HG03108 (cell line): ENCODE data around the gene ACAD11.
"Not testable (repeated sequence)": the region's sequence is repeated elsewhere in the genome, so short reads cannot be mapped to it uniquely, and the experiment has no call there.

Experiments
- ATAC-seq: cut with Tn5 transposase; IDR thresholded peaks from one replicate; pipeline ENCODE4 v1.9.1; 2021; ENCODE audit warnings: moderate library complexity; ENCODE audit not compliant: unreplicated experiment

The ACAD11 gene

DNA sequence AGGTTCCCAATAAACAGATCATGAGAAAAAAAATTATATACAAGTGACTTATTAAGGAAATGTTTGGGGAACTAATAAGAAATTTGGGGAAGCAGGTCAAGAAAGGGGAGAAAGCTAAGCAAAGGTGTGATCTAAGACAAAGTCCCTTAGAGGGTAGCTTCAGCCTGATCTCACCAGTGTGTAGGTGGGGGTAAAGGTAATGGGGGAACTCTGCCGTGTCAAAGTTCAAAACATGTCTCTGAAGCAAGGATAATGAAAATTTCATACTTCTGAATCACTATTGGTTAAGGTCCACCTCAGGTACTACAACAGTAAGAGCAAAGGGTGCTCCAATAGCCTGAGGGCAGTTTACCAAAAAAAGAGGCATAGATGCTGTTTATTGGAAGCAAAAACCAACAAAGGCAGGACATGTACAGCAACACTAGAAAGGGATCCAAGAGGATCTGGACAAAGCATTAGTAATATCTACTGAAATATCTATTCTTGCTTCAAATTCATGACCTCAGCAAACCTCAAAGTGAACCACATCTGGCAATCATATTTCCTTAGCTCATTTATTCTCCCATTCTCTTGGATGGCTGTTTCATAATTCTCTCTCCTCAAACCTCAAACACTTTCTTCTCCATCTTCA, 6.9 kb downstream of the ACAD11 start:
- ATAC-seq, result no peak

DNA sequence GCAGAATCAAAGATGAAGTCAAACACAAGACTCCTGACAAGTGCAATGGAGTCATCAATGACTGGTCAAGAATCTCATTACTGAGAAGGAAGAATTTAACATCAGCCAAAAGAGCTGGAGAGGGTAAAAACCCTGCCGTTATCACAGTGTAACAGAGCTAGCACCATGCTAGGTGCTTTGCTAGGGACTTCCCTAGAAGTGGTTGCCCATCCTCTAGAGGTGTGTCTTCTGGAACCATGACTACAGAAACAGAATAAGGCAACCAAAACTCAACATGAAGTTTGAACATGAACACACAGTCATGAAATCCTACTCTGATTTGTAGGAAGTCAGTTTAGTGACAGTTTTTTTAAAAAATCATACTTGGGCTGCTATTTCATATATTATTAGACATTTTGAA, 9.5 kb downstream of the ACAD11 start:
- ATAC-seq, result no peak

DNA sequence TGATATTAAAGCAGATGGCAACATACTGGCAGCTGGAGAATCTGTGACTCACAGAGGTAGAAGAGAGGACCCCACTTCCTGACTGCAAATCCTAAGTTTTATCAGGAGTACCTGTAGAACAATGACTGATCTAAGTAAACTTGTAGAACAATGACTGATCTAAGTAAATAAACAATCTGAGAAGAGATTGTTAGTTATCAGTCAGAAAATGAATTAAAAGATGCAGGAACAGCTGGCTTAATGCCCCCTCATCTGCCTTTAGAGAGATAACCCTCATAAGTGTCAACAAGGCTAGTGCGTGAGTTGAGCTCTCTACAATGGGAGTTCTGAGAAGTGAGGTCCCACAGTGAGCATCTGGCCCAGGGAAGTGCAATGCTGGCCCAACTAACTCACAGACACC, 14.6 kb downstream of the ACAD11 start:
- ATAC-seq, result no peak

DNA sequence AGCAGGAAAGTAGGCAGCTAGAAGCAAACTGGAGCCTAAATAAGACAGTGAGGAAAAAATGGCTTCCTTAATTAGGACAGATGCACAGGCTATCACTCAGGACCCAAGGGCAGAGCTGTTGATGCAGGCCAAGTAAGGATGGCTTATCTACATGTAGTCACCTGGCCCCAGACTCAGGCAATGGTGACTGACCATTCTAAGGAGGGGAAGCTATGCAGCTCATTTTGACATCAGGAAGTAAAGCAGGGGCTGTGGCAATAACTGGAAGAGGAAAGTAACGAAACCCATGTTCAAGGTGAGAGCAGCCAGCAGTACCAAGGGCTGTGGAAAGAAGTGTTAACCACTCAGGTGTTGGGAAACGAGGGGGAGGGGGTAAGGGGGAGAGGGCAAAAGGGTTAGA, 16.2 kb downstream of the ACAD11 start:
- no peak for ATAC-seq

DNA sequence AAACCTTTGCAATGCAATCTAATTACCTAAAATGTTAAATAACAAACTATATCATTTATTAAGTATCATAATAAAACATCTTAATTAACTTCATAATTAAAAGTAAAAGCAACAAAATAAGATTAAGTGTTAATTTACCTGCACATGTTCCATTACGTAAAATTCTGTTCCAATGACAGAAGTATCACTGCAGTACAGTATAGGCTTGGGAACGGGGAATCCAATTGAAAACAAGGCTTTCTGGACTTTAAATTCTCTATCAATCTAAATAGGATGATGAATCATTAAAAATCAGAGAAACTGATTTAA, 17.1 kb downstream of the ACAD11 start:
- no peak for ATAC-seq

DNA sequence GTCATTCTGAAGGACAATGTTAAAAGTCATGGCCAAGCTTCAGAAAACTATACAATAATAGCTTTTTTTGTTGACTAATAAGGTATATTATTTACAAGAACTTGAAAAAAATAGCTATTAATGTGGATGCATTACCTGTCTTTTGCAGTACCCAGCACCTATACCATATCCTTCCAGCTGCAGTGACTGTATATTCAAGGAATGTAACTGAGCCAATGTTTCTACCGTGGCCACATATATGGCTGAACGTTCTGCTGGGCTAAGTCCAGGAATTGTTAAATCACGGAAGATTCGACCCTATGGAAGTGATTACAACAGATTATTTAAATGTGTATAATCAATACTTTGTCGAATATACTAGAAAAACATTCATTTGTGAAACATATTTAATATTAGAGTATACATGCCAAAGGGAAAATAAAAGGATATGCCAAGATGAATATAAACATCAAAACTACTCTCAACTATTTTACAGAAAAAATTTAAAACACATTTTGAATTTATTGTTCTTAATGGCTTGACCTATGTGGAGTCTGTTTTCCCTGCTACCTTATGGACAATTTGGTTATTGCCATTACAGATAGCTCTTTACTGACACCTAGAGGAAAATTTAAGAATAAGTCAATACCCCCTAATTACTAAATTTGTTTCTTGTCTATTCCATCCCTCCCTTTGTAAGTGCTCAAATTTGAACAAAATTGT, 17.6 kb downstream of the ACAD11 start:
- ATAC-seq, result no peak

DNA sequence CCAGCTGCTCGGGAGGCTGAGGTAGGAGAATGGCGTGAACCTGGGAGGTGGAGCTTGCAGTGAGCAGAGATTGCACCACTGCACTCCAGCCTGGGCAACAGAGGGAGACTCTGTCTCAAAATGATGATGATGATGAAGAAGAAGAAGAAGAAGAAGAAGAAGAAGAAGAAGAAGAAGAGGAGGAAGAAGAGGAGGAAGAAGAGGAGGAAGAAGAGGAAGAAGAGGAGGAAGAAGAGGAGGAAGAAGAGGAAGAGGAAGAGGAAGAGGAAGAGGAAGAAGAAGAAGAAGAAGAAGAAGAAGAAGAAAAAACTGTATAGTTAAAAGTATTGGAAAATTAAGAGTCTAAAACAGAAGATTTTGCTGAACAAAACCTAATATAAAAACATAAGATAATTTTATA, 18.2 kb downstream of the ACAD11 start:
- not testable (repeated sequence) for ATAC-seq

DNA sequence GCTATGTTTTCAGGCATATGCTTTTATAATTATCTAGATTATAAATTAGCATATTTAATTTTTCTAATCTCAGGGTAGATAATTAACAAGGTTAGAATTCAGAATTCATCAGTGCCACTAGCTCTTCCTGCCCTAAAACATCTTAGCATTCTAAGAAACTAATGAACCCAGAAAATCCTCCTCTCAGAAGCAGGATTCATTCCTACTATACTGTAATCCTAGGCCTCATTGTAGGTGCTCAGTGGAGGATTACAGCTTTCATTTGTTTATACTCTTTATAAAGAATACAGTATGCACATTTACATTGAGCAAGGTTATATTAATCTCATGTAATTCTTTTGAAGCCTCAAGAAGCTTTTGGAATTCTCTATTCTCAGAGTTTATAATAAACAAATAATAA, 20.9 kb downstream of the ACAD11 start:
- ATAC-seq, result no peak

DNA sequence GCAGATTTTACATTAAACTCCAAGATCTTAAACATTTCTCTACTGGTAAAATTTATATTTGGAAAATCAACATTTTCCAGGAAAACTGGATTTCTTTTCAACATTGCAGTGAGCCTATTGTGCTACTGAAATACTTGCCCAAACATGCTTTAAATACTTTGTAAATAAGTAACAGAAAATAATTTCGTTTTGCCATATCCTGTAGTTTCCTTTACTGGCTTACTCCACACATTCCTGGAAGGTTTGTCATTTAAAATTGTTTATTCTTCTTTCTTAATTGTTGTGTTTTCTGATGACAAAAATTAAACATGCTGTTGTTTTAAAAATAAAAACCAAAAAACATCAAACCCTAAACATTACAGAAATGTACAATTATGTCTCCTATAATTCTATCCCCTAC, 22.0 kb downstream of the ACAD11 start:
- no peak for ATAC-seq

DNA sequence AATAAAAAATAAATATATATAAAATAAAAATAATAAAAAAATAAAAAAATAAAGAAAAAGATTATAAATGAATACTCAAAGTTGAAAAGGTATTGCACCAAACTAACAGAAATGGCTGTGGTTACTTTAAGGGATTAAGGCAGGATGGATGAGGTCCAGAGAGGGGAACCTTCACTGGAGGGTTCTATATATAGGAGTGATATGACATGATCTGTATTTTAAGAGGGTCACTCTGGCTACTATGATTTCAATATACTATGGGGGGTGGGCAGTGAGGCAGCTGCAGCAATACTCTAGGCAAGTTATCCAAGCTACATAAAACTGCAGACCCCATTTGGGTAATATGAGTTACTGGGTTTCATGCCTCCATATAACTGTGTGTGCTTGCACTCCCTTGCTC, 24.6 kb downstream of the ACAD11 start:
- no peak for ATAC-seq

DNA sequence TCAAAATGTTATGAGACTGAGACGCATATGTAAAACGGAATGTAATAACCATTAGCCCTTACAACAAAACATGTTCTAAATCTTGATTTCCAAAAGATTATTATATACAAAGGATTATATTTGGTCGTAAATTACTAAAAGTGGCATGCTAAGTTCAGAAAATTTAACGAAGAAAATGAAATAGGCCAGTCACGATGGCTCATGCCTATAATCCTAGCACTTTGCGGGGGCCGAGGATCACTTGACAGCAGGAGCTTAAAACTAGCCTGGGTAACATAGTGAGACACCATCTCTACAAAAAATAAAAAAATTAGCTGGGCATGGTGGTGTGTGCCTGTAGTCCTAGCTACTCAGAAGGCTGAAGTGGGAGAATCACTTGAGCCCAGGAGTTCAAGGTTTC, 29.0 kb downstream of the ACAD11 start:
- ATAC-seq, result no peak

DNA sequence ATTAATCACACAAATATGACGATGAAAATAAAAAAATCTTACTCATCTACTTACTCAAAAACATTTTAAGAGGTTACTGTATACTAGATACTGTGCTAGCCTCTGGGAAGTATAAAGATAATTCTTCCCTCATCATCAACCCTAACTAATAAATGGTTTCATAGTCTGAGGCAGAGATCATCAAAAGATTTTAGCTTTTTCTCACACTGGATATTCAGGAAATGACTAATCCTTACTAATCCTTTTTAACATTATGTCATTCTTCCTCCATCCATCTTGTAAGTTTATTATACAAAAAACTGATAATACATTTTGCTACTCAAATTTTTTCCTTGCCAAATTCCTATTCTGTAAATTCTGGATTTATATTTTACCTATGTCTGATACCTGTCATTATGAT, 29.7 kb downstream of the ACAD11 start:
- ATAC-seq, result no peak

DNA sequence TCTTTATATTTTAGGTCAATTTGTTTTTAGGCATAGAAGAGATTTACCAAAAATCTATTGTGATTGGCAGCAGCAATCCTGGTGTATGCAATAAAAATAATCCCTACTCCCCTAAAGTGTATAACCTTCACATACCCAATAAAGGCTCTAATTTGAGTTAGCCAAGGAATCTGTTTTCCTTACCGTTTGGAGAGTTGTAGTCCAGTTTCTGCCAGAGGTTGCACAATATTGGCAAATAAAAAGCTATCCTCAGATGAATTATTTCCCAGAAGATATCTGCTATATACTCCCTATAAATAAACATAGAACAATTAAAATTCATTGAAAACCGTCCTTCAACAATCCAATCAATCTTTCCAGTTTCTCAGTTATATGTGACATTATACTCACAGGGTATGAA, 31.5 kb downstream of the ACAD11 start:
- no peak for ATAC-seq

DNA sequence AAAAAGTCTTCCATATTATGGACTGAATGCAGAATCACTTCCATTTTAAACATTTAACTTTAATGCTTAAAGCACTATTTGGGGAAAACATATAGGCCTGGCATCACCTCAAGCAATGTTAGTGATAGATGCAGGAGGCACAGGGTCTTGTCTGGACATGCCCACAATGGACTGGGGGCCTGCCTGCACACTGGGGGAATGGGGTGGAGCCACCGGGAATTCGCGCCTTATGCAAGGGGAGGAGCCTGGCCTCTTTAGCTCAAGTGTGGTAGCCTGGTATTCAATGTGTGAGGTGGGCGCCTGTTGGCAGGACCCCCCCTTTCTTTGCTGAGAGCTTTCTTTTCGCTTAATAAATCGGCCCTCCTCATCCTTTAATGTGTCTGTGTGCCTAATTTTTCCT, 32.7 kb downstream of the ACAD11 start:
- no peak for ATAC-seq

DNA sequence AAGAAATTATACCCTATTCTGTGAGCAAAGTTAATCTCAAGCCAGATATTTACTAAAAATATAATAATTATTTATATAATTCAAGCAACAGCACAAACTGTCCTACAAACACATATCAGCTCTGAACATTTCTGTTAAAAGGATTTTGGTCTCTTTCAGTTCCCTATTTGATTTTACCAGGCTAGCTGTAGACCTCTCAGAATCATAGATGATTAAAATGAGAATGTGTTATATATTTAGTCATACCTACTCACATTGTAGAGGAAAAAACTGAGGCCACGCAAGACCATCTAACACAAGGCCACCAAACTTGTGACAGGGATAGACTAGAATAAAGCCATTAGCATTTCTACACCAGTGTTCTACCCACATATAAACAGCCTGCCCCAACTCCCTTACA, 34.0 kb downstream of the ACAD11 start:
- ATAC-seq, result peak; percentile 66

DNA sequence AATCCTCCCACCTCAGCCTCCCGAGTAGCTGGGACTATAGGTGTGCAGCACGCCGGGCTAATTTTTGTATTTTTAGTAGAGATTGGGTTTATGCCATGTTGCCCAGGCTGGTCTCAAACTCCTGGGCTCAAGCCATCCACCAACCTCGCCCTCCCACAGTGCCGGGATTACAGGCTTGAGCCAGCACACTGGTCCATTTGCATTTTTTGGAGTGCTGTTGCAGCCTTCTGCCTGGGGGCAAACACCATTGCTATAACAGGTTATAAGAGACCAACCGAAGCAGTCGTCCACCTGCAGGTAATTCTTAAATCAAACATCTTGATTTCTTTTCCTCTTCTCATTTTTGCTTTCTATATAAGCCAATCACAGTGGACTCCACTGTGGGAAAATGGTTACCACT, 34.8 kb downstream of the ACAD11 start:
- ATAC-seq, result no peak

DNA sequence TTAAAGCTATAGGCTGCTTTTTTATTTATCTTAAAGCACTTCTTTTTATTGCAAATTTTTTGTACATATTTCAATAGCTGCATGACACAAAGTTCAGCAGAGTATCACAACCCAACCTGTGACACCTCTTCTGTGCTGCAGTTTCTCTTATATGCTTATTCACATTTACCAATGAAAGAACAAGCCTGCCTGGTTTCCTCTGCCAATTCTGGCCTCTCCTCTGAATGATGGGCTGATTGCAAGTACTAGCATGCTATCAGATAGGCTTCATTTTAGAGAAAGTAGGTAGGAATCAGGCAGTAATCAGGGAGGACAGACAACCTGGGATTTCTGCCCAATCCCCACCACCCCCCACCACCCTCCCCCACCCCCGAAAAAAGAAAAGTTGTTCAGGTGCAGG, 36.0 kb downstream of the ACAD11 start:
- ATAC-seq, result no peak

DNA sequence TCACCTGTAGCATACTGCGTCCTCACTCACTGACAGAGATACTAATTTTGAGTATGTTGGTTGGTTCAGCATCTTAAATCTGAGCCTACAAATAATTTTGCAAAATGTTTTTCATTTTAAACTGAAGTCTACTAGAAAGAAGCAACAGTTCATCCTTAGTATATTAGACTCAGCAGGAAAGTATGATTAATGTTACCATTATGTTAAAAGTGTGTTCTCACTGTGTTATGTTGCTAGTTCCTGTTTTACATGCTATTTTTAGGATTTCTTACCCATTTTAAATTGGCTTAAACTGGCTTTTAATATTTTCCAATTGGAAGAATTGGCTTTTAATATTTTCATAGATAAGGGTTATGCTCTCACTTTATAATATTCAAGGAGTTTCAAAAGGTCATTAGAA, 36.8 kb downstream of the ACAD11 start:
- no peak for ATAC-seq

DNA sequence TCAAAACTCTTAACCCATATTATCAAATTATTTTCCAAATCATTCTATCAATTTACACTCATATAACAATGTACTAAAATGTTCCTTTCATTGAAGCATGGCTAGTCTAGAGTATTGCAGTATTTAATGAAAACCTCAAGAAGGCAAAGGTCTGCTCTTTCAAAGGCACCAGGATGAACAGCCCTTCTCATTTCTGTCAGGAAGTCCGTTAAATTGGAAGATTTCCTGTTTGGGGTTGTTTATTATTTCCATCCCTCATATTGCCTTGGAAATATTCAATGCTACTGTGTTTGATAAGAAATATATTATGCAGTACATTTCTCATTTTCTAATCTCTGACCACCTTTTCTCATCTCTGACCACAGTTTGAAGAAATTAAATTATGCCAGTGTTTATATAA, 37.5 kb downstream of the ACAD11 start:
- no peak for ATAC-seq

DNA sequence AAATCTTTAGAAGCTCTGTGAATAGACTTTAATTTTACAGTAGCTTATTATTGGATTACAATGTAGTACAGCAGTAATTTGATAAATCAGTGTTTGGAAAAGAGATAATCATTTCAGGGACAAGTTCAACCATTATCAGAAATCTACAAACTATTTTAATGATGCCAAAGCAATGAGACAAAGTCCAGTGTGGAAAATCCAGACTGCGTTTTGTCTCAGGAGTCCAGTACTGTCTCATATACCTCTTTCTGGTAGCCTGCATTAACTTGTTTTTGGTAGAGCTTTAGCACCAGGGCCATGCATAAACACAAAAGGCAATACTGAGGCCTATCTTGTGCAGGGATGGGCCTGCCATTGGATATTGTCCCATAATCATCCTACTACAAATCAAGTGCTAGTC, 42.8 kb downstream of the ACAD11 start:
- no peak for ATAC-seq

DNA sequence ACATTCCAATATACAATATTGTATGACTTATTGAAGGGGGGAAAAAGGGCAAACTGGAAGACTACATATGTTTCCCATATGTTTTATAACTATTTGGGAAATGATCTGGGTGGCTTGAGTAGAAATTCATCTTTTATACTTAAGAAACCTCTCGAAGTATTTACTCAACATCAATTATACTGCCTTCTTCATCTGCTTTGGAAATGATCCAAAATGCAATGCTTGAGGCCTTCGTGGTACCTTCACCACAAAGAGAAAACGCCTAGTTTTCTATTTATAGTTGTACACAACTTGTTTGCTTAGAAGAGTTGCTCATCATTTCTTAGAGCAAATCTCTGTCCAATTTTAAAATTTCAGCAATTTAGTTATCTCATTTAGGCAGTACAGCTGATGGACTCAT, 43.7 kb downstream of the ACAD11 start:
- no peak for ATAC-seq

DNA sequence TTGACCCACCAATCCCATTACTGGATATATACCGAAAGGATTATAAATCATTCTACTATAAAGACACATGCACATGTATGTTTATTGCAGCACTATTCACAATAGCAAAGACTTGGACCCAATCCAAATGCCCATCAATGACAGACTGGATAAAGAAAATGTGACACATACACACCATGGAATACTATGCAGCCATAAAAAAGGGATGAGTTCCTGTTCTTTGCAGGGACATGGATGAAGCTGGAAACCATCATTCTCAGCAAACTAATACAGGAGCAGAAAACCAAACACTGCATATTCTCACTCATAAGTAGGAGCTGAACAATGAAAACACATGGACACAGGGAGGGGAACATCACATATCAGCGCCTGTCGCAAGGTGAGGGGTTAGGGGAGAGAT, 44.3 kb downstream of the ACAD11 start:
- not testable (repeated sequence) for ATAC-seq

DNA sequence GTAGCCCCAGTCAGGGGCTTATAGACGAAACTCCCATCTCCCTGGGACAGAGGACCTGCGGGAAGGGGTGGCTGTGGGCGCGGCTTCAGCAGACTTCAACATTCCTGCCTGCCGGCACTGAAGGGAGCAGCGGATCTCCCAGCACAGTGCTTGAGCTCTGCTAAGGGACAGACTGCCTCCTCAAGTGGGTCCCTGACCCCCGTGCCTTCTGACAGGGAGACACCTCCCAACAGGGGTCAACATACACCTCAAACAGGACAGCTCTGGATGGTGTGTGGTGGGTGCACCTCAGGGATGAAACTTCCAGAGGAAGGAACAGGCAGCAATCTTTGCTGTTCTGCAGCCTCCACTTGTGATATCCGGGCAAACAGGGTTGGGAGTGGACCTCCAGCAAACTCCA, 53.0 kb downstream of the ACAD11 start:
- not testable (repeated sequence) for ATAC-seq
